ENCODE data around the gene IL10.
A peak's percentile ranks its signal among the peaks of the same experiment; 100 is the strongest.

- no peak for TF ChIP-seq POLR2A (IDR thresholded peaks at IDR 0.05)
- TF ChIP-seq POLR2AphosphoS5 (IDR thresholded peaks at IDR 0.05), result peak in 1 of 2 donors; percentile 46
Observed at GRCh38 chr1:206748348-206749030, 23.8 kb downstream of the IL10 start.

Data from upper lobe of left lung (tissue), 4 donors.